ENCODE data around the gene REL. TPM values are rescaled to one million over a fixed set of nuclear protein-coding genes. Genes with fewer than 3 reads are reported as not detected.
A peak's percentile ranks its signal among the peaks of the same experiment; 100 is the strongest.
"Not testable (repeated sequence)": the region's sequence is repeated elsewhere in the genome, so short reads cannot be mapped to it uniquely, and the experiment has no call there.

Gene REL
- total RNA-seq, 2 donors from 2014 or later, result 23.3 to 93.0 TPM

GRCh38 chr2:60888853-60889252 is 7.5 kb downstream of the REL start:
- no peak for ATAC-seq
- H3K27ac Mint-ChIP-seq, result peak overlapping the region; percentile 0 to 58
- DNase-seq (ENCODE audit: low spot score in 2 of 2), result no peak
- H3K36me3 Mint-ChIP-seq, result peaks cover 26 to 32% of the 10 kb centered on the region in 2 donors
- peaks cover 0 to 3% of the 10 kb centered on the region in 2 donors for H3K9me3 Mint-ChIP-seq

GRCh38 chr2:60889581-60890392 is 8.4 kb downstream of the REL start:
- ATAC-seq; DNase-seq (ENCODE audit: low spot score in 2 of 2); H3K9me3 Mint-ChIP-seq: not testable (repeated sequence)
- H3K36me3 Mint-ChIP-seq, result peaks cover 25 to 38% of the 10 kb centered on the region in 2 donors
- peak overlapping the region in 1 of 2 donors; percentile 0 for H3K27ac Mint-ChIP-seq

- Mint-ChIP-seq H3K36me3 (peaks cover 22 to 38% of the 10 kb centered on the region in 2 donors), H3K27ac (peak overlapping the region in 1 of 2 donors; percentile 23), H3K9me3 (peaks cover 0 to 3% of the 10 kb centered on the region in 2 donors)
- DNase-seq (ENCODE audit: low spot score in 2 of 2) (no peak), ATAC-seq (no peak)
Observed at GRCh38 chr2:60890393-60890707, 9.0 kb downstream of the REL start.

GRCh38 chr2:60891180-60891579 is 9.8 kb downstream of the REL start:
- H3K27ac Mint-ChIP-seq, result peak overlapping the region in 1 of 2 donors; percentile 80

GRCh38 chr2:60898567-60898966 is 17.2 kb downstream of the REL start:
- no peak for ATAC-seq
- no peak for DNase-seq (ENCODE audit: low spot score in 2 of 2)
- no peaks in the 10 kb centered on the region for H3K9me3 Mint-ChIP-seq
- H3K36me3 Mint-ChIP-seq, result peaks cover 30 to 39% of the 10 kb centered on the region in 2 donors
- H3K27ac Mint-ChIP-seq, result peak overlapping the region; percentile 68 to 88

More at GRCh38 chr2:60891180-60891579, 9.8 kb downstream of the REL start:
- DNase-seq (ENCODE audit: low spot score in 2 of 2), result no peak
- peak; percentile 69 to 96 for ATAC-seq
- Mint-ChIP-seq H3K36me3 (peaks cover 22 to 38% of the 10 kb centered on the region in 2 donors), H3K9me3 (peaks cover 0 to 3% of the 10 kb centered on the region in 2 donors)

GRCh38 chr2:60899230-60899891 is 18.0 kb downstream of the REL start:
- peak in 1 of 2 donors; percentile 26 for DNase-seq (ENCODE audit: low spot score in 2 of 2)
- peak; percentile 88 to 96 for ATAC-seq
- H3K27ac Mint-ChIP-seq, result peak overlapping the region; percentile 87 to 88

GRCh38 chr2:60899892-60900249 is 18.5 kb downstream of the REL start:
- DNase-seq (ENCODE audit: low spot score in 2 of 2) (no peak), ATAC-seq (peak; percentile 33 to 59)
- Mint-ChIP-seq H3K9me3 (no peaks in the 10 kb centered on the region), H3K36me3 (peaks cover 26 to 30% of the 10 kb centered on the region in 2 donors), H3K27ac (peak overlapping the region; percentile 87 to 88)

More at GRCh38 chr2:60899230-60899891, 18.0 kb downstream of the REL start:
- H3K9me3 Mint-ChIP-seq, result no peaks in the 10 kb centered on the region
- H3K36me3 Mint-ChIP-seq, result peaks cover 26 to 33% of the 10 kb centered on the region in 2 donors

GRCh38 chr2:60901296-60901695 is 19.9 kb downstream of the REL start:
- not testable (repeated sequence) for ATAC-seq; DNase-seq (ENCODE audit: low spot score in 2 of 2); H3K9me3 Mint-ChIP-seq
- Mint-ChIP-seq H3K27ac (peak overlapping the region in 1 of 2 donors; percentile 53), H3K36me3 (peaks cover 27 to 30% of the 10 kb centered on the region in 2 donors)

- H3K36me3 Mint-ChIP-seq, result peaks cover 8 to 14% of the 10 kb centered on the region in 2 donors
- not testable (repeated sequence) for H3K27ac Mint-ChIP-seq; H3K9me3 Mint-ChIP-seq; DNase-seq (ENCODE audit: low spot score in 2 of 2)
- ATAC-seq, result peak in 1 of 2 donors; percentile 14
Observed at GRCh38 chr2:60905867-60906266, 24.5 kb downstream of the REL start.

- H3K36me3 Mint-ChIP-seq, result peaks cover 8 to 14% of the 10 kb centered on the region in 2 donors
Observed at GRCh38 chr2:60906395-60906794, 25.0 kb downstream of the REL start.

GRCh38 chr2:60907329-60907728 is 26.0 kb downstream of the REL start:
- no peak overlapping the region for H3K27ac Mint-ChIP-seq
- peaks cover 8 to 14% of the 10 kb centered on the region in 2 donors for H3K36me3 Mint-ChIP-seq
- DNase-seq (ENCODE audit: low spot score in 2 of 2) (no peak), ATAC-seq (no peak)
- no peaks in the 10 kb centered on the region for H3K9me3 Mint-ChIP-seq

More at GRCh38 chr2:60906395-60906794, 25.0 kb downstream of the REL start:
- no peaks in the 10 kb centered on the region for H3K9me3 Mint-ChIP-seq
- no peak overlapping the region for H3K27ac Mint-ChIP-seq
- DNase-seq (ENCODE audit: low spot score in 2 of 2) (no peak), ATAC-seq (peak in 1 of 2 donors; percentile 40)

GRCh38 chr2:60925994-60926740 is 44.8 kb downstream of the REL start:
- ATAC-seq, result no peak
- DNase-seq (ENCODE audit: low spot score in 2 of 2), result no peak
- H3K36me3 Mint-ChIP-seq, result peaks cover 34 to 40% of the 10 kb centered on the region in 2 donors
- H3K27ac Mint-ChIP-seq, result peak overlapping the region; percentile 9 to 44
- H3K9me3 Mint-ChIP-seq, result peaks cover 5 to 8% of the 10 kb centered on the region in 2 donors

GRCh38 chr2:60926741-60927552 is 45.6 kb downstream of the REL start:
- Mint-ChIP-seq H3K9me3 (peaks cover 5 to 8% of the 10 kb centered on the region in 2 donors), H3K27ac (peak overlapping the region in 1 of 2 donors; percentile 9), H3K36me3 (peaks cover 34 to 37% of the 10 kb centered on the region in 2 donors)
- ATAC-seq, result no peak
- no peak for DNase-seq (ENCODE audit: low spot score in 2 of 2)

GRCh38 chr2:60932061-60932460 is 50.7 kb downstream of the REL start:
- H3K9me3 Mint-ChIP-seq; DNase-seq (ENCODE audit: low spot score in 2 of 2): not testable (repeated sequence)
- peaks cover 11 to 16% of the 10 kb centered on the region in 2 donors for H3K36me3 Mint-ChIP-seq
- peak overlapping the region in 1 of 2 donors; percentile 11 for H3K27ac Mint-ChIP-seq
- ATAC-seq, result peak in 1 of 2 donors; percentile 7

GRCh38 chr2:60932954-60933353 is 51.6 kb downstream of the REL start:
- peaks cover 9 to 10% of the 10 kb centered on the region in 2 donors for H3K36me3 Mint-ChIP-seq

More at GRCh38 chr2:60932954-60933353, 51.6 kb downstream of the REL start:
- DNase-seq (ENCODE audit: low spot score in 2 of 2), result no peak
- no peak overlapping the region for H3K27ac Mint-ChIP-seq
- H3K9me3 Mint-ChIP-seq, result no peaks in the 10 kb centered on the region
- no peak for ATAC-seq

Measured in activated naive CD4-positive, alpha-beta T cell treated with anti-CD3 and anti-CD28 coated beads, Interleukin-2, amount 50 U/mL, for 72 hours (primary cell).